HCT116 (cell line): Measurements from ENCODE around the gene DIAPH3. TPM values are rescaled to one million over a fixed set of nuclear protein-coding genes. Genes with fewer than 3 reads are reported as not detected.

Source experiments
- ATAC-seq: fragments of 200-7000 bp; cut with Tn5 transposase; 2 replicates; pipeline ENCODE4 v1.9.1; 2020; ENCODE audit warnings: mild to moderate bottlenecking, moderate library complexity
- BruUV-seq: library from RNA; stranded (reverse); fragments of 400-500 nt; replicated peaks from 2 replicates; lab custom pipeline; 2021; lab: Mats Ljungman, UMichigan
- CTCF ChIA-PET: fragments of 300-600 bp; sonication (Branson Sonifier 250); formaldehyde crosslinking; loops from one replicate; lab custom pipeline; 2021; ENCODE audit warnings: antibody characterized with exemption; lab: Charles Lee
- POLR2A ChIA-PET: fragments of 300-600, 350-600 bp; sonication (Branson Sonifier 250); formaldehyde crosslinking; loops from one replicate; lab custom pipeline; 2021; ENCODE audit warnings: antibody characterized with exemption; lab: Charles Lee
- RAD21 ChIA-PET, 2 experiments: fragments of 300-600 bp; sonication (Branson Sonifier 250); formaldehyde crosslinking; loops; one replicate each; lab custom pipeline; 2023; ENCODE audit warnings: low total read pairs in 2 of 2; ENCODE audit not compliant: uncharacterized antibody in 2 of 2, unreplicated experiment in 2 of 2, low non-redundant PET in 1 of 2; lab: Charles Lee
- DNase-seq: peaks from one replicate; pipeline ENCODE4 v3.0.0-alpha.2; 2010; ENCODE audit warnings: low read depth, low spot score
- H2AFZ ChIP-seq: fragments of 200-600 bp; shearing (Covaris generic), sonication (generic); 2 replicates; pipeline ENCODE4 v1.6.1; 2017; ENCODE audit warnings: low read depth, mixed run types, mixed read lengths, antibody characterized with exemption, low read length; ENCODE audit not compliant: poor library complexity, severe bottlenecking
- H3K27ac ChIP-seq: 2 replicates; pipeline ENCODE4 v1.5.1; 2012; ENCODE audit warnings: low read depth, low read length
- H3K27me3 ChIP-seq: fragments of 200-600 bp; sonication (generic); 2 replicates; pipeline ENCODE4 v1.6.1; 2016; ENCODE audit warnings: mixed run types, low read length, mixed read lengths; ENCODE audit not compliant: insufficient read depth
- H3K36me3 ChIP-seq, 2 experiments: fragments of 200-500 bp in 1 of 2; fragments of 200-600 bp in 1 of 2; sonication (Bioruptor generic) in 1 of 2; sonication (generic) in 1 of 2; 2 replicates each; pipeline versions ENCODE4 v1.5.1 to v1.6.1; 2014 to 2016; ENCODE audit warnings: low read length in 2 of 2, inconsistent platforms in 1 of 2, mixed read lengths in 1 of 2, mixed run types in 1 of 2; ENCODE audit not compliant: insufficient read depth in 2 of 2, control insufficient read depth in 1 of 2
- H3K4me1 ChIP-seq, 2 experiments: fragments of 200-600 bp in 1 of 2; sonication (generic) in 1 of 2; 2 replicates each; pipeline versions ENCODE4 v1.5.1 to v1.6.1; 2012 to 2017; ENCODE audit warnings: low read length in 2 of 2, inconsistent platforms in 1 of 2, mild to moderate bottlenecking in 1 of 2, mixed read lengths in 1 of 2, mixed run types in 1 of 2, moderate library complexity in 1 of 2; ENCODE audit not compliant: insufficient read depth in 2 of 2, control insufficient read depth in 1 of 2
- H3K4me2 ChIP-seq: fragments of 200-600 bp; sonication (generic); 2 replicates; pipeline ENCODE4 v1.6.1; 2017; ENCODE audit warnings: mixed run types, low read length, mixed read lengths
- H3K4me3 ChIP-seq, 2 experiments: fragments of 200-600 bp in 1 of 2; sonication (generic) in 1 of 2; replicated peaks in 1 of 2; 2 replicates each; pipeline ENCODE4 v1.5.1; 2011 to 2016; ENCODE audit warnings: low read length in 2 of 2, control low read depth in 1 of 2, low read depth in 1 of 2, mild to moderate bottlenecking in 1 of 2, mixed read lengths in 1 of 2, mixed run types in 1 of 2
- H3K79me2 ChIP-seq: fragments of 200-600 bp; sonication (generic); 2 replicates; pipeline ENCODE4 v1.6.1; 2017; ENCODE audit warnings: mild to moderate bottlenecking, mixed run types, low read length, moderate library complexity, mixed read lengths; ENCODE audit not compliant: insufficient read depth
- H3K9ac ChIP-seq: fragments of 200-600 bp; sonication (generic); 2 replicates; pipeline ENCODE4 v1.6.1; 2016; ENCODE audit warnings: low read length, mixed read lengths
- H3K9me2 ChIP-seq: fragments of 200-600 bp; sonication (generic), shearing (Covaris generic); 2 replicates; pipeline ENCODE4 v1.6.1; 2017; ENCODE audit warnings: mixed run types, mild to moderate bottlenecking, moderate library complexity; ENCODE audit not compliant: insufficient read depth
- H3K9me3 ChIP-seq, 2 experiments: fragments of 200-500 bp in 1 of 2; fragments of 200-600 bp in 1 of 2; sonication (Bioruptor generic) in 1 of 2; sonication (generic) in 1 of 2; 2 replicates each; pipeline ENCODE4 v1.6.1; 2014 to 2017; ENCODE audit warnings: low read length in 2 of 2, mixed read lengths in 2 of 2, inconsistent platforms in 1 of 2, low read depth in 1 of 2, mild to moderate bottlenecking in 1 of 2, mixed run types in 1 of 2, moderate library complexity in 1 of 2; ENCODE audit not compliant: control insufficient read depth in 1 of 2, insufficient read depth in 1 of 2
- H4K20me1 ChIP-seq: fragments of 200-600 bp; sonication (generic), shearing (Covaris generic); 2 replicates; pipeline ENCODE4 v1.6.1; 2017; ENCODE audit warnings: mixed run types, mild to moderate bottlenecking, moderate library complexity; ENCODE audit not compliant: insufficient read depth
- CBX3 ChIP-seq: IDR thresholded peaks from 2 replicates; pipeline ENCODE4 v1.6.1; 2012; ENCODE audit warnings: low read depth
- CEBPB ChIP-seq: IDR thresholded peaks from 2 replicates; pipeline ENCODE4 v1.6.1; 2012; ENCODE audit warnings: low read depth
- EGR1 ChIP-seq: IDR thresholded peaks from 2 replicates; pipeline ENCODE4 v1.6.1; 2012; ENCODE audit warnings: low read depth
- ELF1 ChIP-seq: IDR thresholded peaks from 2 replicates; pipeline ENCODE4 v1.6.1; 2012; ENCODE audit warnings: low read depth, borderline replicate concordance
- EZH2 ChIP-seq: fragments of 200-600 bp; sonication (generic); IDR thresholded peaks from 2 replicates; pipeline ENCODE4 v1.6.1; 2017; ENCODE audit warnings: antibody characterized with exemption, mixed run types
- EZH2phosphoT487 ChIP-seq: fragments of 200-600 bp; IDR thresholded peaks from 2 replicates; pipeline ENCODE4 v1.6.1; 2018; ENCODE audit warnings: antibody characterized with exemption, borderline replicate concordance
- FOSL1 ChIP-seq: IDR thresholded peaks from 2 replicates; pipeline ENCODE4 v1.6.1; 2012; ENCODE audit warnings: low read depth
- JUND ChIP-seq: IDR thresholded peaks from 2 replicates; pipeline ENCODE4 v1.6.1; 2012
- POLR2A ChIP-seq: IDR thresholded peaks from 2 replicates; pipeline ENCODE4 v1.7.0; 2011; ENCODE audit warnings: borderline replicate concordance; ENCODE audit not compliant: insufficient read depth, insufficient read length; ENCODE audit errors: extremely low read depth
- RAD21 ChIP-seq: IDR thresholded peaks from 2 replicates; pipeline ENCODE4 v1.6.1; 2012; ENCODE audit warnings: low read depth, mild to moderate bottlenecking
- SIN3A ChIP-seq: IDR thresholded peaks from 2 replicates; pipeline ENCODE4 v1.6.1; 2012; ENCODE audit warnings: low read depth
- SRF ChIP-seq: IDR thresholded peaks from 2 replicates; pipeline ENCODE4 v1.6.1; 2012; ENCODE audit warnings: low read depth
- TCF7L2 ChIP-seq: IDR thresholded peaks from 2 replicates; pipeline ENCODE4 v1.7.0; 2011; ENCODE audit warnings: borderline replicate concordance, inconsistent platforms; ENCODE audit not compliant: insufficient read depth, insufficient read length; ENCODE audit errors: extremely low read depth
- YY1 ChIP-seq: IDR thresholded peaks from 2 replicates; pipeline ENCODE4 v1.6.1; 2011; ENCODE audit warnings: low read length, low read depth, moderate library complexity, mild to moderate bottlenecking; ENCODE audit not compliant: insufficient replicate concordance; ENCODE audit errors: extremely low read depth
- ZNF274 ChIP-seq: fragments of 200-500 bp; sonication (Bioruptor generic); IDR thresholded peaks from 2 replicates; pipeline ENCODE4 v1.6.1; 2014; ENCODE audit warnings: mild to moderate bottlenecking, low read depth, low read length, inconsistent platforms
- intact Hi-C: fragments of 100-400 bp; cut with micrococcal nuclease; formaldehyde crosslinking; loops from 2 replicates; pipeline ENCODE4 v1.10.0; 2022
- total RNA-seq: library from RNA; stranded (reverse); gene quantifications from one replicate; pipeline ENCODE4 v1.2.1, GENCODE V29; 2021; ENCODE audit not compliant: unreplicated experiment
- TF ChIP-seq, protein P1 (sequence below): IDR thresholded peaks from 2 replicates; pipeline ENCODE4 v1.6.1; 2012
- TF ChIP-seq, protein P2 (sequence below): IDR thresholded peaks from 2 replicates; pipeline ENCODE4 v1.6.1; 2012; ENCODE audit warnings: low read depth
- TF ChIP-seq, protein P3 (sequence below), 3 experiments: fragments of 200-600 bp in 1 of 3; sonication (generic) in 1 of 3; IDR thresholded peaks in 2 of 3; conservative IDR thresholded peaks in 1 of 3; 2 replicates each; pipeline ENCODE4 v1.5.1; 2012 to 2017; ENCODE audit warnings: low read depth in 2 of 3, low read length in 2 of 3, antibody characterized with exemption in 1 of 3, borderline replicate concordance in 1 of 3, control low read depth in 1 of 3, mild to moderate bottlenecking in 1 of 3, mixed read lengths in 1 of 3, mixed run types in 1 of 3, moderate library complexity in 1 of 3; ENCODE audit not compliant: insufficient read depth in 1 of 3

DIAPH3 gene
- total RNA-seq, 1 experiment from 2014 or later, result 22.8 TPM

- ATAC-seq (no peak), DNase-seq (no peak)
- POLR2A ChIA-PET, result no interaction called here
- Histone ChIP-seq H3K4me2 (no peak overlapping the region), H3K9me2 (no peaks in the 10 kb centered on the region), H3K79me2 (no peaks in the 10 kb centered on the region), H3K36me3 (no peaks in the 10 kb centered on the region), H3K27me3 (no peaks in the 10 kb centered on the region), H3K27ac (no peak overlapping the region), H3K4me1 (no peaks in the 10 kb centered on the region), H2AFZ (no peak overlapping the region), H3K9ac (no peak overlapping the region), H3K9me3 (no peaks in the 10 kb centered on the region), H3K4me3 (no peak overlapping the region), H4K20me1 (no peaks in the 10 kb centered on the region)
- no TSS peak for BruUV-seq
- RAD21 ChIA-PET, result no interaction called here
- CTCF ChIA-PET, result no interaction called here
- intact Hi-C loops, result loop anchor here (5.0 kb wide), 1 partner anchor 285 kb away; no protein-coding TSS in a partner anchor
- TF ChIP-seq YY1, result no peak
- TF ChIP-seq EZH2, result no peak
- TF ChIP-seq, protein P1, sequence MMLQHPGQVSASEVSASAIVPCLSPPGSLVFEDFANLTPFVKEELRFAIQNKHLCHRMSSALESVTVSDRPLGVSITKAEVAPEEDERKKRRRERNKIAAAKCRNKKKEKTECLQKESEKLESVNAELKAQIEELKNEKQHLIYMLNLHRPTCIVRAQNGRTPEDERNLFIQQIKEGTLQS, result no peak
- TF ChIP-seq FOSL1, result no peak
- TF ChIP-seq EZH2phosphoT487, result no peak
- no peak for TF ChIP-seq SIN3A
- TF ChIP-seq, protein P2, sequence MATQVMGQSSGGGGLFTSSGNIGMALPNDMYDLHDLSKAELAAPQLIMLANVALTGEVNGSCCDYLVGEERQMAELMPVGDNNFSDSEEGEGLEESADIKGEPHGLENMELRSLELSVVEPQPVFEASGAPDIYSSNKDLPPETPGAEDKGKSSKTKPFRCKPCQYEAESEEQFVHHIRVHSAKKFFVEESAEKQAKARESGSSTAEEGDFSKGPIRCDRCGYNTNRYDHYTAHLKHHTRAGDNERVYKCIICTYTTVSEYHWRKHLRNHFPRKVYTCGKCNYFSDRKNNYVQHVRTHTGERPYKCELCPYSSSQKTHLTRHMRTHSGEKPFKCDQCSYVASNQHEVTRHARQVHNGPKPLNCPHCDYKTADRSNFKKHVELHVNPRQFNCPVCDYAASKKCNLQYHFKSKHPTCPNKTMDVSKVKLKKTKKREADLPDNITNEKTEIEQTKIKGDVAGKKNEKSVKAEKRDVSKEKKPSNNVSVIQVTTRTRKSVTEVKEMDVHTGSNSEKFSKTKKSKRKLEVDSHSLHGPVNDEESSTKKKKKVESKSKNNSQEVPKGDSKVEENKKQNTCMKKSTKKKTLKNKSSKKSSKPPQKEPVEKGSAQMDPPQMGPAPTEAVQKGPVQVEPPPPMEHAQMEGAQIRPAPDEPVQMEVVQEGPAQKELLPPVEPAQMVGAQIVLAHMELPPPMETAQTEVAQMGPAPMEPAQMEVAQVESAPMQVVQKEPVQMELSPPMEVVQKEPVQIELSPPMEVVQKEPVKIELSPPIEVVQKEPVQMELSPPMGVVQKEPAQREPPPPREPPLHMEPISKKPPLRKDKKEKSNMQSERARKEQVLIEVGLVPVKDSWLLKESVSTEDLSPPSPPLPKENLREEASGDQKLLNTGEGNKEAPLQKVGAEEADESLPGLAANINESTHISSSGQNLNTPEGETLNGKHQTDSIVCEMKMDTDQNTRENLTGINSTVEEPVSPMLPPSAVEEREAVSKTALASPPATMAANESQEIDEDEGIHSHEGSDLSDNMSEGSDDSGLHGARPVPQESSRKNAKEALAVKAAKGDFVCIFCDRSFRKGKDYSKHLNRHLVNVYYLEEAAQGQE, result no peak
- no peak for TF ChIP-seq POLR2A
- no peak for TF ChIP-seq RAD21
- TF ChIP-seq ZNF274, result no peak
- TF ChIP-seq SRF, result no peak
- no peak for TF ChIP-seq EGR1
- no peak for TF ChIP-seq TCF7L2
- TF ChIP-seq CBX3, result no peak
- TF ChIP-seq, protein P3, sequence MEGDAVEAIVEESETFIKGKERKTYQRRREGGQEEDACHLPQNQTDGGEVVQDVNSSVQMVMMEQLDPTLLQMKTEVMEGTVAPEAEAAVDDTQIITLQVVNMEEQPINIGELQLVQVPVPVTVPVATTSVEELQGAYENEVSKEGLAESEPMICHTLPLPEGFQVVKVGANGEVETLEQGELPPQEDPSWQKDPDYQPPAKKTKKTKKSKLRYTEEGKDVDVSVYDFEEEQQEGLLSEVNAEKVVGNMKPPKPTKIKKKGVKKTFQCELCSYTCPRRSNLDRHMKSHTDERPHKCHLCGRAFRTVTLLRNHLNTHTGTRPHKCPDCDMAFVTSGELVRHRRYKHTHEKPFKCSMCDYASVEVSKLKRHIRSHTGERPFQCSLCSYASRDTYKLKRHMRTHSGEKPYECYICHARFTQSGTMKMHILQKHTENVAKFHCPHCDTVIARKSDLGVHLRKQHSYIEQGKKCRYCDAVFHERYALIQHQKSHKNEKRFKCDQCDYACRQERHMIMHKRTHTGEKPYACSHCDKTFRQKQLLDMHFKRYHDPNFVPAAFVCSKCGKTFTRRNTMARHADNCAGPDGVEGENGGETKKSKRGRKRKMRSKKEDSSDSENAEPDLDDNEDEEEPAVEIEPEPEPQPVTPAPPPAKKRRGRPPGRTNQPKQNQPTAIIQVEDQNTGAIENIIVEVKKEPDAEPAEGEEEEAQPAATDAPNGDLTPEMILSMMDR (IDR thresholded peaks at IDR 0.05 in 2 of 3, conservative IDR thresholded peaks at IDR 0.05 in 1 of 3; ENCODE audit: borderline replicate concordance in 1 of 3, insufficient read depth in 1 of 3, low read depth in 2 of 3, low read length in 2 of 3), result no peak
- no peak for TF ChIP-seq ELF1
- no peak for TF ChIP-seq JUND
- no peak for TF ChIP-seq CEBPB
These were observed 486.3 kb downstream of the DIAPH3 start for GRCh38 chr13:59677430-59677829.
